ENCODE results near the gene DAD1.

The DAD1 gene

DNA sequence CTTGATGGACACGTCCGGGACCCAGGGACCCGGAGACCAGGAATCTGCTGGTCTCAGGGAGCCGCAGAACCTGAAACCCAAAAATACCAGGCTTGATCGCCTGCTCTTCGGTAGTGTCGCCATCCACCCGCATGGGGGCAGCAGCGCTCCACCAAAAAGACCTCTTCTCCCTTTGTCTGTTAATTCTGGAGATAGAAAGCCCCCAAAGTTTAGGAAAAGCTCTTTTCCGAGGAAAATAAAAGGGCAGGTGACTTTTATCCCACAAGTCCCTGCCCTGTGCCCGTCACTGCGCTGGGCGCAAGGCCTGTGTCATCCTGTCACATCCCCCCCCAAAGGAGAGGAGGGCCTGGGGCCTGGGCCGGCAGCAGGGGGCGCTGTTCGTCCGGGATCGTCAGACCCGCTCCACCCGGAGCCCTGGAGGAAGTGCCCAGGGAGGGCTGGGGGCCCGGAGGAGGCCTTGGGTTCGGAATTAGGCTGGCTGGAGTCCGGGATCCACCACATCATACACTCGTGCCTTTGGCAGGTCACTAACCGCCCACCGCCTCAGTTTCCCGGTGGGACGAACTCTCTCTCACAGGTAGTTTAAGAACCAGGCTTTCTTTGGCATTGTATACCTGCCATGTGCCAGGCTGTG, 31.9 kb downstream of the DAD1 start (continued):
- TF ChIP-seq ZNF114 (tag by site-specific recombination; IDR thresholded peaks at IDR 0.05), result no peak
- TF ChIP-seq GFI1B (tag by site-specific recombination; IDR thresholded peaks at IDR 0.05), result no peak
- TF ChIP-seq ZNF768 (tag by site-specific recombination; IDR thresholded peaks at IDR 0.05), result peak; percentile 62; the same call in 1 of the 2 replicates
- TF ChIP-seq ZNF510 (tag by site-specific recombination; IDR thresholded peaks at IDR 0.05; ENCODE audit: insufficient replicate concordance), result no peak
- no peak for TF ChIP-seq ZNF585B (tag by site-specific recombination; IDR thresholded peaks at IDR 0.05)
- TF ChIP-seq PRDM1 (tag by site-specific recombination; IDR thresholded peaks at IDR 0.05), result no peak
- no peak for TF ChIP-seq ZNF10 (tag by site-specific recombination; IDR thresholded peaks at IDR 0.05)
- TF ChIP-seq ZNF791 (tag by site-specific recombination; IDR thresholded peaks at IDR 0.05), result no peak
- no peak for TF ChIP-seq BCL11A (tag by site-specific recombination; IDR thresholded peaks at IDR 0.05; ENCODE audit: low read depth)
- no peak for TF ChIP-seq ZNF623 (tag by site-specific recombination; IDR thresholded peaks at IDR 0.05)
- no peak for TF ChIP-seq ZNF658 (tag by site-specific recombination; IDR thresholded peaks at IDR 0.05)
- TF ChIP-seq ZNF677 (tag by site-specific recombination; IDR thresholded peaks at IDR 0.05), result no peak
- no peak for TF ChIP-seq ZNF518A (tag by site-specific recombination; conservative IDR thresholded peaks at IDR 0.05; ENCODE audit: low read depth)
- TF ChIP-seq, protein P1, sequence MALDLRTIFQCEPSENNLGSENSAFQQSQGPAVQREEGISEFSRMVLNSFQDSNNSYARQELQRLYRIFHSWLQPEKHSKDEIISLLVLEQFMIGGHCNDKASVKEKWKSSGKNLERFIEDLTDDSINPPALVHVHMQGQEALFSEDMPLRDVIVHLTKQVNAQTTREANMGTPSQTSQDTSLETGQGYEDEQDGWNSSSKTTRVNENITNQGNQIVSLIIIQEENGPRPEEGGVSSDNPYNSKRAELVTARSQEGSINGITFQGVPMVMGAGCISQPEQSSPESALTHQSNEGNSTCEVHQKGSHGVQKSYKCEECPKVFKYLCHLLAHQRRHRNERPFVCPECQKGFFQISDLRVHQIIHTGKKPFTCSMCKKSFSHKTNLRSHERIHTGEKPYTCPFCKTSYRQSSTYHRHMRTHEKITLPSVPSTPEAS (tag by site-specific recombination; IDR thresholded peaks at IDR 0.05), result no peak
- TF ChIP-seq ZNF549 (tag by site-specific recombination; IDR thresholded peaks at IDR 0.05), result no peak
- TF ChIP-seq SP7 (tag by site-specific recombination; IDR thresholded peaks at IDR 0.05), result peak; percentile 77
- no peak for TF ChIP-seq ZNF521 (tag by site-specific recombination; IDR thresholded peaks at IDR 0.05)
- TF ChIP-seq ZNF544 (tag by site-specific recombination; IDR thresholded peaks at IDR 0.05), result no peak
- no peak for TF ChIP-seq GLI4 (tag by site-specific recombination; IDR thresholded peaks at IDR 0.05)
- TF ChIP-seq ZNF214 (tag by site-specific recombination; IDR thresholded peaks at IDR 0.05; ENCODE audit: borderline replicate concordance), result no peak
- TF ChIP-seq SETDB1 (IDR thresholded peaks at IDR 0.05; ENCODE audit: insufficient read length, low read length), result no peak
- TF ChIP-seq MZF1 (tag by site-specific recombination; IDR thresholded peaks at IDR 0.05; ENCODE audit: borderline replicate concordance), result no peak
- no peak for TF ChIP-seq PRDM2 (tag by site-specific recombination; IDR thresholded peaks at IDR 0.05; ENCODE audit: borderline replicate concordance)
- no peak for TF ChIP-seq YY2 (tag by site-specific recombination; IDR thresholded peaks at IDR 0.05)
- TF ChIP-seq RBAK (tag by site-specific recombination; IDR thresholded peaks at IDR 0.05), result no peak
- no peak for TF ChIP-seq ZFHX2 (tag by site-specific recombination; conservative IDR thresholded peaks at IDR 0.05)
- no peak for TF ChIP-seq ZNF792 (tag by site-specific recombination; IDR thresholded peaks at IDR 0.05)
- TF ChIP-seq ZNF514 (tag by site-specific recombination; IDR thresholded peaks at IDR 0.05), result no peak
- no peak for TF ChIP-seq FEZF1 (tag by site-specific recombination; IDR thresholded peaks at IDR 0.05)
- TF ChIP-seq MEIS1 (CRISPR knock-in tag; IDR thresholded peaks at IDR 0.05; ENCODE audit: borderline replicate concordance), result no peak
